NCI-H2107 treated with DMSO at 0.1 percent for 48 hours (cell line): ENCODE data around the gene TEAD4.
"Not testable (repeated sequence)": the region's sequence is repeated elsewhere in the genome, so short reads cannot be mapped to it uniquely, and the experiment has no call there.

Experiments used
- DNase-seq: peaks from one replicate; lab custom pipeline; 2025; ENCODE audit not compliant: unreplicated experiment; lab: John Stamatoyannopoulos, UW

TEAD4 gene

GRCh38 chr12:3046441-3047200 lies 87.4 kb downstream of the TEAD4 start:
- no peak for DNase-seq

GRCh38 chr12:3047961-3048360 lies 88.8 kb downstream of the TEAD4 start:
- no peak for DNase-seq

- DNase-seq = no peak
These were observed 89.3 kb downstream of the TEAD4 start for GRCh38 chr12:3048540-3048939.

- DNase-seq = no peak
These were observed 90.0 kb downstream of the TEAD4 start for GRCh38 chr12:3049176-3049575.

GRCh38 chr12:3049611-3050249 lies 90.5 kb downstream of the TEAD4 start:
- no peak for DNase-seq

- no peak for DNase-seq
These were observed 95.2 kb downstream of the TEAD4 start for GRCh38 chr12:3054374-3054773.

- no peak for DNase-seq
These were observed 96.0 kb downstream of the TEAD4 start for GRCh38 chr12:3055026-3055703.

GRCh38 chr12:3055704-3056467 lies 96.7 kb downstream of the TEAD4 start:
- no peak for DNase-seq

- DNase-seq = no peak
These were observed 101.9 kb downstream of the TEAD4 start for GRCh38 chr12:3061059-3061458.

- DNase-seq = no peak
These were observed 102.5 kb downstream of the TEAD4 start for GRCh38 chr12:3061501-3062215.

GRCh38 chr12:3065300-3065699 lies 106.1 kb downstream of the TEAD4 start:
- DNase-seq = no peak

GRCh38 chr12:3065846-3066245 lies 106.6 kb downstream of the TEAD4 start:
- DNase-seq = not testable (repeated sequence)

GRCh38 chr12:3069714-3070113 lies 110.5 kb downstream of the TEAD4 start:
- no peak for DNase-seq

- no peak for DNase-seq
These were observed 111.9 kb downstream of the TEAD4 start for GRCh38 chr12:3071107-3071506.

GRCh38 chr12:3071710-3072109 lies 112.5 kb downstream of the TEAD4 start:
- DNase-seq = no peak

- DNase-seq = peak; percentile 77
These were observed 114.4 kb downstream of the TEAD4 start for GRCh38 chr12:3073438-3074250.

GRCh38 chr12:3075315-3075714 lies 116.1 kb downstream of the TEAD4 start:
- no peak for DNase-seq

GRCh38 chr12:3076730-3077571 lies 117.8 kb downstream of the TEAD4 start, which contains the start of gene TSPAN9:
TSPAN9 (plus strand) TSS chr12:3077379; CDS start chr12:3201194, 123,815 bp downstream.
- DNase-seq = peak; percentile 16

GRCh38 chr12:3077572-3078081 lies 118.4 kb downstream of the TEAD4 start:
- DNase-seq = no peak
